22Rv1 (cell line): Measurements from ENCODE around the gene PLXNA2.

ENCODE experiments used
- H3K27ac ChIP-seq: fragments of 450-650 bp; 2 replicates; pipeline ENCODE4 v1.5.1; 2017
- CTCF ChIP-seq: fragments of 450-650 bp; IDR thresholded peaks from 2 replicates; pipeline ENCODE4 v1.5.1; 2017; ENCODE audit warnings: mild to moderate bottlenecking
- ZFX ChIP-seq: fragments of 450-650 bp; IDR thresholded peaks from 2 replicates; pipeline ENCODE4 v1.6.1; 2017; ENCODE audit warnings: antibody characterized with exemption, borderline replicate concordance

PLXNA2 gene

GRCh38 chr1:208025031-208025430 lies 219.2 kb downstream of the PLXNA2 start:
- H3K27ac ChIP-seq: no peak overlapping the region
- no peak for TF ChIP-seq ZFX
- TF ChIP-seq CTCF: no peak

- TF ChIP-seq ZFX: no peak
- no peak for TF ChIP-seq CTCF
- H3K27ac ChIP-seq: no peak overlapping the region
These were observed 219.8 kb downstream of the PLXNA2 start for GRCh38 chr1:208024406-208024805.

- no peak for TF ChIP-seq ZFX
- no peak for TF ChIP-seq CTCF
These were observed 224.9 kb downstream of the PLXNA2 start for GRCh38 chr1:208019257-208019656.

GRCh38 chr1:208015255-208015654 lies 228.9 kb downstream of the PLXNA2 start:
- H3K27ac ChIP-seq: no peak overlapping the region
- no peak for TF ChIP-seq ZFX
- no peak for TF ChIP-seq CTCF

More at GRCh38 chr1:208019257-208019656, 224.9 kb downstream of the PLXNA2 start:
- no peak overlapping the region for H3K27ac ChIP-seq

GRCh38 chr1:208013210-208013609 lies 231.0 kb downstream of the PLXNA2 start:
- H3K27ac ChIP-seq: no peak overlapping the region
- TF ChIP-seq CTCF: no peak
- TF ChIP-seq ZFX: no peak

- TF ChIP-seq CTCF (no peak), ZFX (no peak)
- H3K27ac ChIP-seq: no peak overlapping the region
These were observed 231.5 kb downstream of the PLXNA2 start for GRCh38 chr1:208012721-208013120.

GRCh38 chr1:208010487-208011071 lies 233.6 kb downstream of the PLXNA2 start:
- TF ChIP-seq ZFX (no peak), CTCF (no peak)
- no peak overlapping the region for H3K27ac ChIP-seq
